ENCODE measurements around the gene LRP1B.

Gene LRP1B

GRCh38 chr2:141676139-141676538, 454.7 kb downstream of the LRP1B start:
- no peak for DNase-seq (ENCODE audit: low read depth)
- no peak for TF ChIP-seq CTCF (conservative IDR thresholded peaks at IDR 0.05; ENCODE audit: low read depth, low read length)
- H3K4me3 ChIP-seq (ENCODE audit: low read length) = no peak overlapping the region

GRCh38 chr2:141666191-141666590, 464.6 kb downstream of the LRP1B start:
- H3K4me3 ChIP-seq (ENCODE audit: low read length) = no peak overlapping the region
- TF ChIP-seq CTCF (conservative IDR thresholded peaks at IDR 0.05; ENCODE audit: low read depth, low read length) = no peak
- DNase-seq (ENCODE audit: low read depth) = no peak

GRCh38 chr2:141660232-141660631, 470.6 kb downstream of the LRP1B start:
- H3K4me3 ChIP-seq (ENCODE audit: low read length) = no peak overlapping the region
- TF ChIP-seq CTCF (conservative IDR thresholded peaks at IDR 0.05; ENCODE audit: low read depth, low read length) = no peak
- DNase-seq (ENCODE audit: low read depth) = no peak

- no peak for TF ChIP-seq CTCF (conservative IDR thresholded peaks at IDR 0.05; ENCODE audit: low read depth, low read length)
- no peak overlapping the region for H3K4me3 ChIP-seq (ENCODE audit: low read length)
- no peak for DNase-seq (ENCODE audit: low read depth)
Measured at GRCh38 chr2:141654311-141654710, 476.5 kb downstream of the LRP1B start.

- no peak for TF ChIP-seq CTCF (conservative IDR thresholded peaks at IDR 0.05; ENCODE audit: low read depth, low read length)
- H3K4me3 ChIP-seq (ENCODE audit: low read length) = no peak overlapping the region
- no peak for DNase-seq (ENCODE audit: low read depth)
Measured at GRCh38 chr2:141653184-141653583, 477.6 kb downstream of the LRP1B start.

- no peak overlapping the region for H3K4me3 ChIP-seq (ENCODE audit: low read length)
- DNase-seq (ENCODE audit: low read depth) = no peak
- TF ChIP-seq CTCF (conservative IDR thresholded peaks at IDR 0.05; ENCODE audit: low read depth, low read length) = no peak
Measured at GRCh38 chr2:141652308-141652707, 478.5 kb downstream of the LRP1B start.

GRCh38 chr2:141647353-141647752, 483.5 kb downstream of the LRP1B start:
- TF ChIP-seq CTCF (conservative IDR thresholded peaks at IDR 0.05; ENCODE audit: low read depth, low read length) = no peak
- no peak for DNase-seq (ENCODE audit: low read depth)
- no peak overlapping the region for H3K4me3 ChIP-seq (ENCODE audit: low read length)
